HepG2 (cell line): ENCODE data around the gene ALK.

Experiments
- SP4 ChIP-seq: sonication (generic); formaldehyde crosslinking; IDR thresholded peaks from 2 replicates; pipeline ENCODE4 v1.8.1; 2023; ENCODE audit warnings: mild to moderate bottlenecking, missing genetic modification reagents
- TF ChIP-seq, protein P1 (sequence below), 2 experiments: fragments of 450-650 bp in 1 of 2; sonication (generic) in 1 of 2; formaldehyde crosslinking in 1 of 2; IDR thresholded peaks; 2 replicates each; pipeline versions ENCODE4 v1.6.1 to v1.8.0; 2016 to 2022; ENCODE audit warnings: antibody characterized with exemption in 1 of 2, mild to moderate bottlenecking in 1 of 2, missing genetic modification reagents in 1 of 2

DNA sequence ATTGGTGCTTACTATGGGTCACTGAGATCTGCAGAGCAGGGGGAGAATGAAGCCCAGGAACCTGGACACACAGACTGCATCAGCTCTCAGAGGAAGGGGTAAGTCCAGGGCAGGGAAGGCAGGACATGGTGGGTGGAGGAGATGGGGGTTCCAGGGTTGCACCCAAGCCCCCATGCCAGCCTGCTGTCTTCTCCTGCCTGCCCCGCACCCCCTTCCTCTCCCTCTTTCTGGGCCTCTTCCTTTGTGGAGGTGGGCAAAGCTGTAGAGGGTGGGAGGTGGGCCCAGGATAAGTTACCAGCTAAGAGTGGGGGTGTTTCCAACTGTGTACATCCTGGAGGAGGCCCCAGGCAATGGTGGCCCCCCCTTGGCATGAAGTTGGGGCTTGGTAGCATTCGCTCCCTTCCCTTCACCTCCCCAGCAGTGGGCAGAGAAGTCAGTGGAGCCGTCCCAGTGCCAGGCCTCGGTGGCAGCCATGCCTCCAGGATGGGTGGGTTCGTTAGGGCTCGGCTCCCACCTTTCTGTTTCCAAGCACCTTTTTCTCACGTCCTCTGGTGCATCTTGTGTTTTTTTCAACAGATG is 674.0 kb downstream of the ALK start:
- TF ChIP-seq, protein P1, sequence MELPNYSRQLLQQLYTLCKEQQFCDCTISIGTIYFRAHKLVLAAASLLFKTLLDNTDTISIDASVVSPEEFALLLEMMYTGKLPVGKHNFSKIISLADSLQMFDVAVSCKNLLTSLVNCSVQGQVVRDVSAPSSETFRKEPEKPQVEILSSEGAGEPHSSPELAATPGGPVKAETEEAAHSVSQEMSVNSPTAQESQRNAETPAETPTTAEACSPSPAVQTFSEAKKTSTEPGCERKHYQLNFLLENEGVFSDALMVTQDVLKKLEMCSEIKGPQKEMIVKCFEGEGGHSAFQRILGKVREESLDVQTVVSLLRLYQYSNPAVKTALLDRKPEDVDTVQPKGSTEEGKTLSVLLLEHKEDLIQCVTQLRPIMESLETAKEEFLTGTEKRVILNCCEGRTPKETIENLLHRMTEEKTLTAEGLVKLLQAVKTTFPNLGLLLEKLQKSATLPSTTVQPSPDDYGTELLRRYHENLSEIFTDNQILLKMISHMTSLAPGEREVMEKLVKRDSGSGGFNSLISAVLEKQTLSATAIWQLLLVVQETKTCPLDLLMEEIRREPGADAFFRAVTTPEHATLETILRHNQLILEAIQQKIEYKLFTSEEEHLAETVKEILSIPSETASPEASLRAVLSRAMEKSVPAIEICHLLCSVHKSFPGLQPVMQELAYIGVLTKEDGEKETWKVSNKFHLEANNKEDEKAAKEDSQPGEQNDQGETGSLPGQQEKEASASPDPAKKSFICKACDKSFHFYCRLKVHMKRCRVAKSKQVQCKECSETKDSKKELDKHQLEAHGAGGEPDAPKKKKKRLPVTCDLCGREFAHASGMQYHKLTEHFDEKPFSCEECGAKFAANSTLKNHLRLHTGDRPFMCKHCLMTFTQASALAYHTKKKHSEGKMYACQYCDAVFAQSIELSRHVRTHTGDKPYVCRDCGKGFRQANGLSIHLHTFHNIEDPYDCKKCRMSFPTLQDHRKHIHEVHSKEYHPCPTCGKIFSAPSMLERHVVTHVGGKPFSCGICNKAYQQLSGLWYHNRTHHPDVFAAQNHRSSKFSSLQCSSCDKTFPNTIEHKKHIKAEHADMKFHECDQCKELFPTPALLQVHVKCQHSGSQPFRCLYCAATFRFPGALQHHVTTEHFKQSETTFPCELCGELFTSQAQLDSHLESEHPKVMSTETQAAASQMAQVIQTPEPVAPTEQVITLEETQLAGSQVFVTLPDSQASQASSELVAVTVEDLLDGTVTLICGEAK (IDR thresholded peaks at IDR 0.05): no peak
- TF ChIP-seq, protein P1 (CRISPR knock-in tag; IDR thresholded peaks at IDR 0.05): no peak
- TF ChIP-seq SP4 (CRISPR knock-in tag): no peak
